AG04450 (cell line): Measurements from ENCODE around the gene FAM163A. TPM values are rescaled to one million over a fixed set of nuclear protein-coding genes. Genes with fewer than 3 reads are reported as not detected.

ENCODE experiments used
- CTCF ChIA-PET: fragments of 300-600, 350-600 bp; formaldehyde crosslinking; extraction: SDS; loops from one replicate; lab custom pipeline; 2022; ENCODE audit warnings: antibody characterized with exemption, inconsistent platforms; lab: Charles Lee
- POLR2A ChIA-PET: fragments of 350-600 bp; formaldehyde crosslinking; extraction: SDS; loops from one replicate; lab custom pipeline; 2021; ENCODE audit warnings: antibody characterized with exemption, inconsistent platforms; lab: Yijun Ruan, JAX
- DNase-seq: peaks from one replicate; pipeline ENCODE4 v3.0.0-alpha.2; 2011; ENCODE audit warnings: low read depth, low spot score
- H3K27ac ChIP-seq: one replicate; pipeline ENCODE4 v1.5.1; 2012; ENCODE audit warnings: low read depth, low read length, control low read depth
- H3K27me3 ChIP-seq: one replicate; pipeline ENCODE4 v1.6.0; 2012; ENCODE audit warnings: low read length; ENCODE audit not compliant: control insufficient read depth, insufficient read depth
- H3K4me3 ChIP-seq: 2 replicates; pipeline ENCODE4 v1.5.1; 2011; ENCODE audit warnings: mild to moderate bottlenecking, low read depth, low read length, control low read depth
- H3K9me3 ChIP-seq: 2 replicates; pipeline ENCODE4 v1.5.1; 2012; ENCODE audit warnings: low read length; ENCODE audit not compliant: control insufficient read depth, insufficient read depth
- CTCF ChIP-seq: IDR thresholded peaks from 2 replicates; pipeline ENCODE4 v1.5.1; 2011; ENCODE audit warnings: low read depth, low read length, control low read depth, inconsistent platforms
- polyA plus RNA-seq: library from polyadenylated mRNA; depleted of rRNA; stranded (reverse); fragments of >200 nt; gene quantifications from 2 replicates; pipeline ENCODE4 v1.2.3, GENCODE V29; 2011

The FAM163A gene
- polyA plus RNA-seq, 1 experiment = not detected

- ChIA-PET POLR2A (no interaction called here), CTCF (interaction anchor here (0.9 to 1.4 kb wide), 2 partner anchors 60 to 64 kb away, joined by 3 to 7 read pairs; no protein-coding TSS in a partner anchor)
- TF ChIP-seq CTCF = no peak
- Histone ChIP-seq H3K27ac (no peak overlapping the region), H3K4me3 (no peak overlapping the region), H3K27me3 (peaks cover 10% of the 10 kb centered on the region), H3K9me3 (no peaks in the 10 kb centered on the region)
- DNase-seq = no peak
These were observed 7.5 kb downstream of the FAM163A start for GRCh38 chr1:179750630-179751029.

- TF ChIP-seq CTCF = no peak
- H3K27me3 ChIP-seq = peaks cover 2% of the 10 kb centered on the region
- H3K9me3 ChIP-seq = no peaks in the 10 kb centered on the region
- ChIA-PET POLR2A (no interaction called here), CTCF (no interaction called here)
- H3K4me3 ChIP-seq = no peak overlapping the region
- no peak overlapping the region for H3K27ac ChIP-seq
- no peak for DNase-seq
These were observed 10.0 kb downstream of the FAM163A start for GRCh38 chr1:179753061-179753460.

GRCh38 chr1:179754041-179754624 is 11.0 kb downstream of the FAM163A start:
- no peak for TF ChIP-seq CTCF
- Histone ChIP-seq H3K27ac (no peak overlapping the region), H3K9me3 (no peaks in the 10 kb centered on the region), H3K4me3 (no peak overlapping the region), H3K27me3 (peaks cover 2% of the 10 kb centered on the region)
- ChIA-PET CTCF (interaction anchor here (0.7 to 1.3 kb wide), 3 partner anchors 48 to 60 kb away, joined by 5 to 7 read pairs (median 6); no protein-coding TSS in a partner anchor), POLR2A (no interaction called here)
- peak; percentile 44 for DNase-seq

GRCh38 chr1:179757933-179758332 is 14.8 kb downstream of the FAM163A start:
- Histone ChIP-seq H3K9me3 (no peaks in the 10 kb centered on the region), H3K4me3 (no peak overlapping the region), H3K27me3 (peaks cover 17% of the 10 kb centered on the region), H3K27ac (no peak overlapping the region)
- DNase-seq = no peak
- POLR2A ChIA-PET = no interaction called here
- CTCF ChIA-PET = interaction anchor here (1.6 kb wide), 1 partner anchor 51 kb away, joined by 5 read pairs; no protein-coding TSS in a partner anchor
- TF ChIP-seq CTCF = no peak

- CTCF ChIA-PET = interaction anchor here (1.2 to 1.9 kb wide), 3 partner anchors 49 to 54 kb away, joined by 6 to 12 read pairs (median 6); no protein-coding TSS in a partner anchor
- POLR2A ChIA-PET = no interaction called here
- no peak for DNase-seq
- no peaks in the 10 kb centered on the region for H3K9me3 ChIP-seq
- H3K4me3 ChIP-seq = no peak overlapping the region
- no peak for TF ChIP-seq CTCF
- no peak overlapping the region for H3K27ac ChIP-seq
- peaks cover 24% of the 10 kb centered on the region for H3K27me3 ChIP-seq
These were observed 17.4 kb downstream of the FAM163A start for GRCh38 chr1:179760521-179760920.
